HUES48 (cell line): ENCODE data around the gene MRTFB.
A peak's percentile ranks its signal among the peaks of the same experiment; 100 is the strongest.

Source experiments
- H3K27ac ChIP-seq: one replicate; pipeline ENCODE4 v1.7.0; 2013; ENCODE audit warnings: low read depth, low read length, inconsistent platforms
- H3K27me3 ChIP-seq: 2 replicates; pipeline ENCODE4 v1.6.1; 2013; ENCODE audit warnings: mild to moderate bottlenecking, low read length; ENCODE audit not compliant: control insufficient read depth, insufficient read depth
- H3K36me3 ChIP-seq: 2 replicates; pipeline ENCODE4 v1.6.1; 2013; ENCODE audit warnings: low read length; ENCODE audit not compliant: control insufficient read depth, insufficient read depth
- H3K4me1 ChIP-seq: 2 replicates; pipeline ENCODE4 v1.6.1; 2013; ENCODE audit warnings: mild to moderate bottlenecking, low read length; ENCODE audit not compliant: control insufficient read depth, insufficient read depth
- H3K4me3 ChIP-seq: 2 replicates; pipeline ENCODE4 v1.5.1; 2013; ENCODE audit warnings: mild to moderate bottlenecking, low read depth, low read length
- H3K9ac ChIP-seq: 2 replicates; pipeline ENCODE4 v1.6.1; 2013; ENCODE audit warnings: mild to moderate bottlenecking, low read depth, low read length, moderate library complexity
- H3K9me3 ChIP-seq: 2 replicates; pipeline ENCODE4 v1.6.1; 2013; ENCODE audit warnings: low read length; ENCODE audit not compliant: control insufficient read depth, insufficient read depth

MRTFB gene

DNA sequence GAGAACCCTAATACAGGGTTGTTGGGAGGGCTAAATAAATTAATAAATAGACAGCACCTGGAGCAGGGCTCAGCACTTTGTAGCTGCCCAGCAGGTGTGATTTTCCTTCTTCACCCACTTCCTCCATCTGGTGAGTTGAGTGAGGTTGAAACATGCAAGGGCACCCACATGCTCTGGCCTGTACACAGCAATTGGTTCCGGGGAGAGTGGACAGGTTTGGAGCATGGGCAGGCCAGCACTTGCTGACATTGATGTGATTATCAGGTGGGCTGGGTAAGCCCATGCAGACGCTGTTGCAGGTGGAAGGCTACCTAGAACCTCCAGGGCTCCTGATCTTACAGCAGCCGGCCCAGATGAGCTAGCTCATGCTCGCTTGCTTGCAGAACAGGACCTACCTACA is 1.3 kb upstream of the MRTFB start:
- Histone ChIP-seq H3K27ac (no peak overlapping the region), H3K4me1 (0 out of 2 replicates have a peak, but pooled peaks cover 5% of the 10 kb centered on the region), H3K36me3 (no peaks in the 10 kb centered on the region), H3K4me3 (no peak overlapping the region), H3K9me3 (no peaks in the 10 kb centered on the region), H3K27me3 (no peaks in the 10 kb centered on the region), H3K9ac (no peak overlapping the region)

DNA sequence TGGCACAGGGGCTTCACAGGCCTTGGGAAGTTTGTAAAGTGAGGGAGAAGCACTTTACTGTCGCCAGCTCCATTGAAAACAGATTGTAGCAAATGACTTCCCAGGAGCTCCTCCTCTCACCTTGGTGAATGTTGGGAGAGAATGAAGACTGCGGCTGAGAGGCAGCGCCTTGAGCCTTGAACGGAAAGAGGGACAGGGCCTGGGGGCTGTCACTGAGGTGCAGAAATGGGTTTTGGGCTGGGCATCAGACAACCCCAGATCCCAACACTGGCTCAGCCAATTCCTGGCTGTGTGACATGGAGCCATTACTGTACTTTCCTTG is 603 bp upstream of the MRTFB start:
- Histone ChIP-seq H3K9me3 (no peaks in the 10 kb centered on the region), H3K27ac (peak overlapping the region; percentile 80), H3K4me3 (peak overlapping the region; percentile 73), H3K4me1 (0 out of 2 replicates have a peak, but pooled peaks cover 5% of the 10 kb centered on the region), H3K9ac (peak overlapping the region; percentile 80), H3K36me3 (peaks cover 5% of the 10 kb centered on the region), H3K27me3 (no peaks in the 10 kb centered on the region)

DNA sequence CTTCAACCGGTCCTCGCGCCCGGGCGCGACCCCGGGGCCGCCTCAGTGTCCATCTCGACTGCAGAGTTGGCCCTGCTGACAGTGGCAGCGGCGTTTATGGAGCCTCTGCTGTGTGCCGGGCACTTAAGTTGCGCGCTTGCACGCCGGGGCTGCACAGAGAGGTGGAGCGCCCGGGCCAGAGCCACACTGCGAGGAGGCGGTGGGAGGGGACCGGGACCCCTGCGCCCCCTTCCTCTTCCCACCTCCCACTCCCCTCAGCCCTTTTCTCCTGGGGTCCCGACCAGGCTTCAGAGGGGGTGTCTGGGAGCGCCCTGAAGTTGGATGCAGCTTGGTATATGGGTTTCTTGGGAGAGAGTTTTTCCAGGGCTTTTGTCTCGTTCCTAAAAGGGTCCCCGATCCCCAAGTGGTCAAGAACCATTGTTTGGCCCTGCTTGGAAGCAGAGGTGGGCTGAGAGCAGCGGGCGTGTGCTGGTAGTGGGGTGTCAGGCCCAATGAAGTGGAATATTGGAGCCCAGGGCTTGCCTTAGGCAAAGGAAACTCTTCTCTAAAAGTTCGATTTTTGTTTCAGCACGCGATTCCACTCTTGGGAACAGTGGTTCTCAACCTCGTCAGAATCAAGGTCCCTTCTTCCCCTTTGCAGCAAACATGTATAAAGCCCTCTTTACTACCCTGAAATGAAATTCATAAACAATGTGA is 605 bp downstream of the MRTFB start:
- no peaks in the 10 kb centered on the region for H3K27me3 ChIP-seq
- peak overlapping the region; percentile 80 for H3K27ac ChIP-seq
- no peaks in the 10 kb centered on the region for H3K9me3 ChIP-seq
- H3K9ac ChIP-seq, result peak overlapping the region; percentile 80
- H3K36me3 ChIP-seq, result peaks cover 12% of the 10 kb centered on the region
- H3K4me1 ChIP-seq, result 0 out of 2 replicates have a peak, but pooled peaks cover 5% of the 10 kb centered on the region
- peak overlapping the region; percentile 73 for H3K4me3 ChIP-seq

DNA sequence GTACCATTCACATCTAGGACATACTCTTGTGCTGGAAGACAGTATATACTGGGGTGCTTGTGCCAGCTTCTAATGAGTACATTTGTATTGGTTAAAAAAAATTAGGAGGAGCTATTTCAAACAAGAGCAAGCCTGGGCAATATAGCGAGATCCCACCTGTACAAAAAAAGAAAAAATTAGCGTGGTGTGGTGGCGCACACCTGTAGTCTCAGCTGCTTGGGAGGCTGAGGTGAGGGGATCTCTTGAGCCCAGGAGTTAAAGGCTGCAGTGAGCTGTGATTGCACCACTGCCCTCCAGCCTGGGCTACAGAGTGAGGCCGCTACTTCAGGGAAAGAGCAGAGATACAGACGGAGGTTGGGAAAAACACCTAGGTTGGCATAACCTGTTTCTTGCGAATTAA is 1.2 kb downstream of the MRTFB start:
- H3K36me3 ChIP-seq, result peaks cover 12% of the 10 kb centered on the region
- H3K9ac ChIP-seq, result no peak overlapping the region
- 0 out of 2 replicates have a peak, but pooled peaks cover 5% of the 10 kb centered on the region for H3K4me1 ChIP-seq
- H3K4me3 ChIP-seq, result peak overlapping the region; percentile 73
- H3K27ac ChIP-seq, result no peak overlapping the region
- no peaks in the 10 kb centered on the region for H3K9me3 ChIP-seq
- no peaks in the 10 kb centered on the region for H3K27me3 ChIP-seq

DNA sequence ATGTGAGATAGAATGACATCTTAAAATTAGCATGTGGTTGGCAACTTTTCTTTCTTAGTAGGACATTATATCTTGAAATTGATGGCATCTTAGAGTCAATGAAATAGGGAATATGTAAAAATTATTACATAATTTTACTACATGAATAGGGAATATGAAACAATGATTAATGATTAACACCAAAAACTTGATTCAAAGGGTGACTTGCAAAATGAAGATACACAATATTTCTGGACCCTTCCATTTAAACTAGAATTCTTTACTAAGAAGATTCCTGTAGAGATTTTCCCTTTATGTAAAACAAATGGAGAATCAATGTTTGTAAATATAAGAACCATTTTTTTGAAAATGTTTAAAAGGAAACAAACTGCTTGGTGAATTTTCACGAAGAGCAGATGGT is 3.4 kb downstream of the MRTFB start:
- H3K27me3 ChIP-seq, result no peaks in the 10 kb centered on the region
- H3K4me3 ChIP-seq, result no peak overlapping the region
- H3K36me3 ChIP-seq, result peaks cover 19% of the 10 kb centered on the region
- H3K9ac ChIP-seq, result no peak overlapping the region
- no peaks in the 10 kb centered on the region for H3K9me3 ChIP-seq
- H3K4me1 ChIP-seq, result 0 out of 2 replicates have a peak, but pooled peaks cover 5% of the 10 kb centered on the region
- H3K27ac ChIP-seq, result no peak overlapping the region

DNA sequence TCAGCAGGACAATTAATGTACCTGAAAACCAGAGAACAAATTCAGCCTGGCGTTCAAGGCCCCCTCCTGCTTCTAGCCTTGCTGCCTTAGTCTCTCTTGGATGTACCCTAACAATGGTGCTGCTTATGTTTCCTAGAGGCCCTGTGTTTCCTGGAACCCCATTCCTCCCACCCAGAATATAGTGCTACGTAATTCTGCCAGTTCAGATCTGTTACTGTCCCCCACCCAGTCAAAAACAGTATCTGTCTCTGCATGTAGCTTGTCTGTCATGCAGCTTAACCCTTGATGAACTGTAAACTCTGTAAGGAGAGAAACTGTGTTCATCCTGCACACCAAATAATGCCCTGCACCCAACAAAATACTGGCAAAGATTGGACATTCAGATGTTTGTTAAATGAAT is 6.8 kb downstream of the MRTFB start:
- peaks cover 43% of the 10 kb centered on the region for H3K36me3 ChIP-seq
- H3K27me3 ChIP-seq, result no peaks in the 10 kb centered on the region
- H3K4me3 ChIP-seq, result no peak overlapping the region
- no peak overlapping the region for H3K9ac ChIP-seq
- H3K9me3 ChIP-seq, result no peaks in the 10 kb centered on the region
- no peak overlapping the region for H3K27ac ChIP-seq
- H3K4me1 ChIP-seq, result no peaks in the 10 kb centered on the region

DNA sequence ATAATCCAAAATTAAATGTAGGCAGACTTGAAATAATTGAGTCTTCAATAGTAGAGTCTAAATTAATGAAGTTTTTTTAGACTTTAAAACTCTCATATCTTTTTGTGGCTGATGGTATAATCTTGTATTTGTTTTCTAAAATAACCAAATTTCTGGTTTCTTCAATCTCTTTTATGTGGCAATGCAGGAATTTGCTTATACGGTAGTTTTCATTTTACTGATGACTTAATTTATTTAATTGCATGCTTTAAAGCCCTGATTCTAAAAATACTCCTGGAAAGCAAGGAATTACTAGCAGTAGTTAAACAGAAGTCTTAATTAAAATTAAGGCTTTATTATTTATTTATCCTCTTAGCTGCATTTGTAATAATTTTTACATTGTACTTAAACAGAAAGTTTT is 15.4 kb downstream of the MRTFB start:
- no peak overlapping the region for H3K27ac ChIP-seq
- H3K9me3 ChIP-seq, result no peaks in the 10 kb centered on the region
- peaks cover 9% of the 10 kb centered on the region; the same call in 1 of the 2 replicates for H3K4me1 ChIP-seq
- H3K27me3 ChIP-seq, result no peaks in the 10 kb centered on the region
- H3K36me3 ChIP-seq, result peaks cover 8% of the 10 kb centered on the region
- no peak overlapping the region for H3K4me3 ChIP-seq
- H3K9ac ChIP-seq, result no peak overlapping the region

DNA sequence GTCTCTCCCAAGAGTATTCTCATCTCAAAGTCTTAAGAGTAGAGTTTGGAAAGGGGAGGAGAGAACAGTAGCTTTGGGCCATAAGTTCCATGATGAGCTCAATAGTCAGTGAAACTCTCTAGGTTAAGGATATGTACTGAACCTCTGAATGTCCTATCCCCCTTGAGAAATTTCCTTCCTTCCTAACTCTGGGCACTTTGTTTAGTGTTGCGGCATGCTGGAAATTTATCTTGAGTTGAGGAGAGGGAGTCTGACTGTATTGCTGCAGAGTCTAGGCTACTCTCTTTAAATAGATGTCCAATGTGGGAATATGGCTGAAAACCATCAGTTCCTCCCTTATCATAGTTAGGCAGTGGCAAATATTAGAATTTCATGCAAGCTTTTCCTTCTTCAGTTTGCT is 16.1 kb downstream of the MRTFB start:
- Histone ChIP-seq H3K36me3 (peaks cover under 1% of the 10 kb centered on the region), H3K9me3 (no peaks in the 10 kb centered on the region), H3K4me1 (peaks cover 9% of the 10 kb centered on the region; the same call in 1 of the 2 replicates), H3K27ac (no peak overlapping the region), H3K4me3 (no peak overlapping the region), H3K27me3 (no peaks in the 10 kb centered on the region), H3K9ac (no peak overlapping the region)

DNA sequence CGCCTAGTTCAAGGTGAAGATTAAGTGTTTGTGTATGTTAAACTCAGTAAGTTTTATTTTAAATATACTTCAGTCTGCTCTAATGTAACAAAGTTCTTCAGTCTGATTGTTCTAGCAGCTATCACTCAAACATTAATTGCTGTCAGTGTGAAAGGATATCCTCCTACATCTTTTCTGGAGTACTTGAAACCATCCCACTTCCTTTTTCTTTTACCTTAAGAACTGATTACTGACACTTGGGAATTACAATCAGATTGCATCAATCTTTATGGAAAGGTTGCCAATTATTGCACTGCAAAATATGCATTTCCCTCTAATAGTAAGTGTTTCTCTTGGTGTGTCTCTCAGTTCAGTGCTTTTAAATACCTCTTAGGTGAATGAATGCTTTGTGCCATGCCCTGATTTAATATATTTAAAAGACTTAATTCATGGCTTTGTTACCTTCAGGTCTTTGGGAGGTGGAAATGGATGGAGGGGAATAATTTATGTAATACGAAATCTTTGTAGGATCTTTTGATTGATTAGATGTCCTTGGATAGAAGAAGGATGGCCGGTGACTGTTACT is 16.6 kb downstream of the MRTFB start:
- Histone ChIP-seq H3K9ac (no peak overlapping the region), H3K36me3 (no peaks in the 10 kb centered on the region; the same call in 1 of the 2 replicates), H3K9me3 (no peaks in the 10 kb centered on the region), H3K4me3 (no peak overlapping the region), H3K27ac (no peak overlapping the region), H3K27me3 (no peaks in the 10 kb centered on the region), H3K4me1 (peaks cover 9% of the 10 kb centered on the region; the same call in 1 of the 2 replicates)

DNA sequence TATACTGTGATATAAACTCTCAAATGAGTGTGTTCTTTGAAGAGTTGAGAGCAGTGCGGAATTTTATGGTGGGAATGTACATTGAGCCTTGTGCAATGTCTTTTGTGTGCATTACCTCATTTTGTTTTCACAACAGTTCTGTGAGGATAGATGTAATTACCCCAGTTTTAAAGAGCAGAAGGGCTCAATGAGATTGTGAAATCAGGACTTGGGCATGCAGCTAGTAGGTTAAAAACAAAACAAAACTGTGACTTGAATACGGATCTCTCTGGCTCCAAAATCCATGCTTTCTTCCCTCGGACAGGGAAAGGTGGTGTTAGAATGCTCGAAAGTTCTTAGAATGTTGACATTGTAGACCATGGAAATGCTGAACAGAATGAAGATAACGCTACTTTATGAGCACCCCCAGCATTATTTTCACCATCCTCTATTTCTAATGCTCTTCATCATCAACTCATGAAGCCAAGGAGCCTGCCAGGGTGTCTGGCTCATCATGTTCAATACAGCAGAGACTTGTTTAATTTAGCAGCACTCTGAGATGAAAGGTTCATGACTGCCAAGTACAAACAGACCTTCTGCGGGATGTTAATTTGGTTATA is 17.1 kb downstream of the MRTFB start:
- H3K27ac ChIP-seq, result no peak overlapping the region
- H3K36me3 ChIP-seq, result no peaks in the 10 kb centered on the region; the same call in 1 of the 2 replicates
- no peaks in the 10 kb centered on the region for H3K9me3 ChIP-seq
- H3K27me3 ChIP-seq, result no peaks in the 10 kb centered on the region
- H3K9ac ChIP-seq, result no peak overlapping the region
- H3K4me1 ChIP-seq, result peaks cover 9% of the 10 kb centered on the region; the same call in 1 of the 2 replicates
- no peak overlapping the region for H3K4me3 ChIP-seq

DNA sequence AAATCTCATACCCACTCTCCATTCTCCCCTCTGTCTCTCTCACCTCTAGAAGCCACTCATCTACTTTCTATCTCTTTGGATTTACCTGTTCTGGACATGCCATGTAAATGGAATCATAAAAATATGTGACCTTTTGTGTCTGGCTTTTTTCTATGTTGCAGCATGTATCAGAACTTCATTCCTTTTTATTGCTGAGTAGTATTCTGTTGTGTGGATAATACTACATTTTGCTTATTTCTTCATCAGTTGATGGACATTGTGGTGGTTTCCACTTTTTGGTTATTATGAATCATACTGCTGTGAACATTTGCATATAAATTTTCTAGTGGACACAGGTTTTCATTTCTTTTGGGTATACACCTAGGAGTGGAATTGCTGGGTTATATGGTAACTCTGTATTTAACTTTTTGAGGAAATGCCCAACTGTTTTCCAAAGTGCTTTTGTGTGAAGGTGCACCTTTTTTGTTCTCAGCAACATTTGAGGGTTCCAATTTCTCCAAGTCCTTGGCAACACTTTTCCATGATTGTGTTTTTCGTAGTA is 18.2 kb downstream of the MRTFB start:
- H3K27me3 ChIP-seq, result no peaks in the 10 kb centered on the region
- no peaks in the 10 kb centered on the region for H3K36me3 ChIP-seq
- H3K4me3 ChIP-seq, result no peak overlapping the region
- no peaks in the 10 kb centered on the region for H3K9me3 ChIP-seq
- peaks cover 18% of the 10 kb centered on the region for H3K4me1 ChIP-seq
- H3K9ac ChIP-seq, result no peak overlapping the region
- no peak overlapping the region for H3K27ac ChIP-seq
